HG02610 (cell line): ENCODE data around the gene CROCC2.

ENCODE experiments used
- ATAC-seq: cut with Tn5 transposase; IDR thresholded peaks from one replicate; pipeline ENCODE4 v1.9.1; 2021; ENCODE audit warnings: mild to moderate bottlenecking, moderate library complexity; ENCODE audit not compliant: unreplicated experiment

Gene CROCC2

DNA sequence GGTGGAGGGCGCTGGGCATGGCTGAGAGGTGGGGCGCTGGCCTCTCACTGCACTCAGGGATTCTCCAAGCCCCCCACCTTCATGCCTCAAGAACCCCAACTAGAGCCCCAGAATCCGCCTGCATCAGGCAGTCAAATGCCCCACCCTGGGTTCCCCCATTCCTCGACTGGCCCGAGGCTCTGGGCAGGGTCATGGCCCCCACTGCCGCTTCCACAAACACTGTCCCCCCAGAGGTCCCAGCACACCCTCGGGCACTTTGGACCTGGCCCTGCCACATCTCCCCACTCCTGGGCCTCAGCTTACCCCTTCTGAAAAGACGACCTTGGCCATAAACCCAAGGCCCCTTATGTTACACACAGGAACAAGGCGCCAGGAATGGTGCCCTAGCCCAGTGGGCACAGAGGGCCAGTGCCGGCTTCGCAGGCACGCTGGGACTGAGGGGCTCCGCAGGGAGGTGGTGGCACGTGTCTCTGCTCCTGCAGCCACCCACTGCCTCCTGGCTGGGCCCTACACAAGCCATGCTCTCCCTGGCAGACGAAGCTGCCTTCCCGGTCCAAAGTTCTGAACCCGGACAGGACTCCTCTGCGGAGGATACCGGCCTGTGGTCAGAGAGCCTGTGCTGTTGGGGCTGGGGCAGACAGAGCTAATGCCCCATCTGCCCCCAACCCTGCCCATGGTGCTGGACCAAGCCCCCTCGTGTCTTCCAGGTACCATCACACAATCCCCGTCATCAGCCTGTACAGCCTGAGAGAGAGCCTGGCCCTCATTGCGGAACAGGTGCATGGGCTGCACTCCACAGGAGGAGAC, 30.7 kb upstream of the CROCC2 start:
- no peak for ATAC-seq

DNA sequence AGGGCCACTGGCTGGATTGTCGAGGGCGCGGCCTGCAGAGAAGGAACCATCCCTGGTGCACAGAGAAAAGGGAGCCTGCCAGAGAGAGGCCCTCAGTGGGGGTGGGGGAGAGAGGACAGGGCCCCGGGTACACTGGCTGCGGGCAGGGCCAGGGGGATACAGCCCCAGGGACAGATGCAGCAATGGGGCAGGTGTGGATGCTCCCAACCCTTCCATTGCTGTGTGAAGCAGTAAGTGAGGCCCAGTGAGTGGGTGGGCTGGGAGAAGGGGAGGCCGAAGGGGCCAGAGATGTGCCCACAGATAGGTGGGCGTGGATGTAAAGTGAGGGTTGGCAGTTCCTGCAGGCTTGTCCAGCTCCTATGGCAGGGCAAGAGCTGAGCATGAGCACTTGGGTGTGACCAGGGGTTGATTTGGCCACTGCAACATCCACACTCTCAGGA, 30.1 kb upstream of the CROCC2 start:
- no peak for ATAC-seq

DNA sequence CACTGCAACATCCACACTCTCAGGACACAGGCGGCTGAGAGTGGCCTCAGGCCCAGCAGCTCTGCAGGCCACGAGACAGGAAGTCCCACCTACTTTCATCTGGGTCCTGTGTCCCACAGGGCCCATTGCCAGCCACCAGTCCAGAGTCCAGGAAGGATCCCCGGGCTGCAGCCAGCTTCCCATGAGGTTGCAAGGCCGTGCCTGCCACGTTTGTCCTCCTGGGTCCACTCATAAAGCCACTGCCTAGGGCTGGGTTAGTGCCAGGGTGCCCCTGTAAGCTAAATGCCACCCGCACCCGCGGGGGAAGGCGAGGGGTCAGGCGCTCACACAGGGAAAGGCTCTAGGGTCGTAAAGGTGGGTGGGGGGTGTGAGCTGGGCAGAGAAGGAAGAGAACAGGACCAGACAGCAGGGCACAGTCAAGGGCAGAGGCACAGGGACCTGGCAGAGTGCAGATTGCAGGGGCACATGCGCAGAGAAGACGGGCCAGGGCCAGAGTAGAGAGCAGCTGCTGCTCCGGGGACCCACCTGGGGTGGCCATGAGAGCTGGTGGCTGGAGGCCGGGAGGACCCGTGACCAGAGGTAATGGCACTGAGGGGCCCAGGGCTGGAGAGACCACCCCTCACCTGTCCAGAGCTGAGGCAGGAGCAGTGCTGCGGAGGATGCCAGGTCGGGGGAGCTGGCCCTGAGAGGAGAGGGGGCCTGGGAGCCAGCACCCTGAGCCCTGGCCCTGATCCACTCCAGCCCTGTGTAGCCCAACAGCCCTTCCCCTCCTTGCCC, 29.5 kb upstream of the CROCC2 start:
- no peak for ATAC-seq

GRCh38 chr2:240877460-240878340, 28.4 kb upstream of the CROCC2 start:
- no peak for ATAC-seq

DNA sequence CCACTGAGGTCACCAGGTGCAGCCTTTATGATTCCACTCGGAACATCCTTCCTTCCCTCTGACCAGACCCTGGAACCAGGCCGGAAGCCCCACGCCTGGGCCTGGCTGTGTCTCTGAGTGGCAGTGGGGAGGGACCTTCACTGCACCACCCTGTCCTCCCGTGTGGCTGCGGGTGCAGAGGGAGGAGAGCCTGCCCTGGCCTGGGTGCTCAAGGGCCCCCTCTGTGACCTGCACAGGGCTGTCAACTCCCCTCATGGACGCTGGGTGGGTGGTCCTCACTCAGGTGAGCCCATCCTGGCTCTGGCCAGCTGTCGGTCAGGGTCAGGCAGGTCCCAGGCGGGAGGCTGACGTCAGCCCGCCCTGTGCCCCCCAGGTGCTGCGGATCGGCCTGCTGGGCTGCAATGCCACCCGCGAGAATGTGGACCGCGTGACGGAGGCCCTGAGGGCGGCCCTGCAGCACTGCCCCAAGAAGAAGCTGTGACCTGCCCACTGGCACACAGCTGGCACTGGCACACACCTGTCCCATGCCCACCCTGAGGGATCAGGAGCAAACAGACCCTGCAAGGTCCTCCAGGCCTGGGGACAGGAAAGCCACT, 27.7 kb upstream of the CROCC2 start:
- ATAC-seq: no peak

DNA sequence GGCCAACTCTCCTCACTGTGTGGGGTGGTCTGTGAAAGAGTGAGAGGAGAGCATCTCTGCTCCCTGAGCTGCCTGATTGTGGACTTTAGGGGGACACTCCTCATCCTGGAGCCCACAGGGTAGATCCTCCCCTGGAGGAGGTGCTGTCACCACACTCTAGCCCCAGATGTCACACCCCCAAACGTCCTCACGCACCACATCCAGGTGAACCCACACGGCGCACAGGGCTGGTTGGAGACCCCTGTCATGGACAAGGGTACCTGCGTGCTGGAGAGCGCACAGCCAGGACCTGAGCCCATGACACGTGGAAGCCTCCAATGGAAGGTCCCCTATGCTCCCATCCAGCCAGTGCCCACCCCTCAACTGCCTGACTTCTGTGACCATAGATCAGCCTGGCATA, 27.0 kb upstream of the CROCC2 start:
- ATAC-seq: no peak

DNA sequence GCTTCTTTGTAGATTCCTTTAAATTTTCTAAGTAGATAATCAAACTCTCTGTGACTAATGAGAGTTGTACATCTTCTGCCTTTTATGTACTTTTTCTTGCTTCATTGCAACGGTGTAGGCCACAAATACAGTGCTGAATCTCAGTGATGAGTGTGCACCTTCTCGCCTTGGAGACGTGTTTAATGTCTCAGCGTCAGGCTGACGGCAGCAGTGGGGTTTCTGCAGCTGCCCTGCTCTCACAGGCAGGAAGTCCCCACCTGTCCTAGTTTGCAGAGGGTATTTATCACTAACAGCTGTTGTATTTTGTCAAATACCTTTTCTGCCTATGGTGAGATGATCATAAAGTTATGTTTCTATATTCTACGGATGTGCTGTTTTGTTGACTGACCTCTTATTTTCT, 24.2 kb upstream of the CROCC2 start:
- ATAC-seq: no peak

GRCh38 chr2:240884221-240884620, 21.9 kb upstream of the CROCC2 start:
- ATAC-seq: no peak

DNA sequence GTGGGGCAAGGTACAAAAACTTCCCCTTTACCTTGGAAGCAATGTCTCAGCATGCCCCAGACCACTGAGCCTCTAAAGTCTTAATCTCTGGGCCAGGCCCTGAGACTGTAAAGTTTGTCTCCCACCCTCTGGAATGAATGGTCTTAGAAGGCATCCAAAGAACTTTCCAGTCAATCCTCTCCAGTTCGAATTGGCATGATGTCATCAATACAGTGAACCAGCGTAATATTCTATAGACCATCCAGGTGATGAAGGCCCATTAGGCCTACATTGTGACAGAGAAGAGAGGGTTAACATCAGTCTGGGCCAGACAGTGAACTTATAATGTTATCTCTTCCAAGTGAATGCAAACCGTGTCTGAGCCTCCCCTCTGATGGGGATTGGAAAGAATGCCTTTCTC, 21.4 kb upstream of the CROCC2 start:
- ATAC-seq: no peak

DNA sequence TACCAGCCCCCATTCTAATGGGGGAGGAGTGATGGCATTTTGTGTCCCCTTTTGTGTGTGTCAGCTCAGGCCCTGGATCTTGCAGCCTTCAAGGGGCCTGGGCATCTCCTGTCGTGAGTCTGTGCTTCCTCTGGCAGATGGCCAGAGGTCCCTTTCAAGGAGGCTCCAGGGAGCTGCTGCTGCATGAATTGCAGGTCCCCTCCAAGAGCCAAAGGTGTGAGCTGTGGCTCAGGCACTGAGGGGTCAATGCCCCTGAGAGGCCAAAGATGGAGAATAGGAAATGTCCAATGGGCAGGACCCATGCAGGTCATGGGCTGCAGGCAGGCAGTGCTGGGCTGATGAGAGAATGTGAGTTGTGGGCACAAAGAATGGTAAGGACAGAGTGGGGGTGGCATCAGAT, 20.6 kb upstream of the CROCC2 start:
- ATAC-seq: no peak

- no peak for ATAC-seq
Observed at GRCh38 chr2:240886023-240886565, 20.0 kb upstream of the CROCC2 start.

DNA sequence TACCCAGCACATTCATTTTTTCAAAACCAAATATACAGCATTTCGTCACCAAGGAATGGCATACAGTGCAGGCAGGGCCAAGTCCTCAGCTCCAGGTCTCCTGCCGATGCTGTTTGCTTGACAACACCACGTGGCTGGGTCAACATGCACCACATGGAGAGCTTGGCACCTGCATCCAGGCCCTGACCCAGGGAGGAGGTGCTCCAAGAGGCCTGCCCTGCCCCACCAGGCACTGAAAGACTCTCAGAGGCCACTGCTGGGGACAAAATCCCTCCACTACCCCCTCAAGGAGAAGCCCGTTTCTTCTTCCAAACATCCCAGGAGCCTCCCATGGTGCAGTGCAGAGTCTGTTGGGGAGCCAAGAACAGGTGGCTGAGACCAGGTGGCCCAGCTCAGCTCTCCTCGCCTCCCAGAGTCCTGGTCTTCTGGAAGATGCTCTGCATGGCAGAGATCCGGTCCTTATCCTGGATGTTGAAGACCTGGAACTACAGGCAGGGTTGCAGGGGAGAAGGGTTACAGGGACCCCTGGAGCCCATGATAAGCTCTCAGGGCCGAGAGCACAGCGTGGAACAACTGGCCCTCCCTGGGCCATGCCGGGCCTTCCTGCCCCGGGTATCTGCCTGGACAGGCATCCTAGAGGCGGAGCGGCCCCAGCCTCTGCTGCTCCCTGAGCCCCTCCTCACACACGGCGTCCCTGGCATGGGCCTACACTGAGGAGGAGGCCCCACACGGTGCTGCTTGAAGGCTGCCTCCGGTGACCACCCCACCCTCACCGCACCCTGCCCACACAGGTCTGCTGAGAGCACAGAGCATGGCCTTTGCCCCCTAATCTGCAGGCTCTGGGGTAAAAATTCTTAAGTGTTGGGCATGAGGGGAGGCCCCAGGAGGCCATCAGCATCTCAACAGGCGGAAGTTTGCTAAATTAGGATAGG, 19.2 kb upstream of the CROCC2 start:
- ATAC-seq: no peak

- no peak for ATAC-seq
Observed at GRCh38 chr2:240887631-240888030, 18.5 kb upstream of the CROCC2 start.

DNA sequence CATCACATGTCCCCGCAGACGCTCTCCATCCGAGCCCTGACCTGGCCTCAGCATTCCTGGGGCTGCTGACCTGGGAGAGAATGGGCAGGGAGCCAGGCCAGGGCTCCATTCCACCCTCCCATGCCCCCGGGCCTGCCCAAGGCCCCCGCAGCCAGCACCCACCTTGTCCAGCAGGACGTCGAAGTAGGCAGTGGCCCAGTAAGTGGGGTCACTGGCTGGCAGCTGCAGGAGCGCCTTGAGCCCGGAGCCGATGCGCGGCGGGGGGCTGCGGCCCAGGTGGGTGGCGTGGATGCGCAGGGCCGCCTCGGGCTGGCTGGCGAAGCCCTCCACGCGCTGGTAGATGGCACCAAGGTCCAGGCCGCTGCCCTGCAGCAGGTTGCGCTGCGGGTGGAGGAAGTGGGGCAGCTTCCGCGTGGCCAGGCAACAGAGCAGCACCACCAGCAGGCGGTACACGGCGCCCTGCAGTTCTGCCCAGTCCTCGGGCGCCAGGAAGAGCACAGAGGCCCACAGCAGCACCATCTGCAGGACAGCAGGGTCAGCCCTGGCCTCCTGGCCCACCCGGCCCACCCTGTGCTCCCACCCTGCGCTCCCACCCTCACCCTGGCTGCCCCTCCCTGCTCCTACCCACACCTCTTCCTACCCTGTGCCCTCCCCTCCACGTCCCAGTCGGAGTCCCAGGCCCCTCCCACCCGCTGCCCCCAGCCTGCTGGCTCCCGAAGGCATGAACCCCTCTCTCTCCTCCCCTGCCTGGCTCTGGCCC, 17.8 kb upstream of the CROCC2 start:
- no peak for ATAC-seq

- no peak for ATAC-seq
Observed at GRCh38 chr2:240888890-240889573, 17.1 kb upstream of the CROCC2 start.

DNA sequence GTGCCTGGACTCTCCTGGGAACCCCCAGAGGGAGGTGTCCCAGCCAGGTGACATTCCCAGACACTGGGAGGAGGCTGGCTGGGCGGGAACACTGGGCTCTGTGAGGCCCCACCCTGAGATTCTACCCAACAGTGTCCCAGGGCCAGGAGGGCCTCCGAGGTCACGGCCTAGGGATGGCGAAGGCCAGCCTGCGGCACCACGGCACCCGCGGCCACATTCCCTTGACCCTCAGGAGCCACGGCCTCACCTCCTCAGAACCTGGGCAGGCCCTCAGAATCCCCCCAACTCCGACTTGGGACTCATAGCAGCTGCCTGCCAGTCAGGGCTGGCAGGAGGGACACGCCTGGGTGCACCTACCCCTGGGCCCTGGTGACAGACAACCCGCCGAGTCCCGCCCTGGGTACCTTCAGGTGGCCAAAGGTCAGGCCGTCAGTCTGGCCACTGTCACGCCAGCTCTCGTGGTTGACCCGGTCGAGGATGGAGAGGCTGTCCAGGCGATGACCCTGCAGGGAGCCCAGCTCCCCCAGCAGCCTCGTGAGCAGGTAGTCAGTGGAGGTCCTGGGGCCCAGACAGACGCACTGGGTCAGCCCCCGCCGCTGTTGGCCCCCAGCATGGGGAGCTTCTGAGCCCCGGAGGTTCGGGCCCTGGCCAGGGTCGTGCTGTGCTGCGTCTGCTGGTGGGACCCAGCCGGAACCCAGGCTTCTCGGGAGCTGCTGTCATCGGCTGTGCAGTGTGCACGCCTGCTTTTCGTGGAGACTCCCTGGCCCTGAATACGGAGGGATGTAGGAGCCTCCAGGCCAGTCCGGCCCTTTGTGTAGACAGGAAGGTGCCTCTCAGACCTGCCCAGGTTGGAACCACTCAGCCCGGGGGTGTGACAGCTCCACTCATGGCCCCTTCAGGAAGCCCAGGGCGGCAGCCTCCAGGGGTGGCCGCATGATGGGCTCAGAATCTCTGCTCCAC, 16.3 kb upstream of the CROCC2 start:
- no peak for ATAC-seq

DNA sequence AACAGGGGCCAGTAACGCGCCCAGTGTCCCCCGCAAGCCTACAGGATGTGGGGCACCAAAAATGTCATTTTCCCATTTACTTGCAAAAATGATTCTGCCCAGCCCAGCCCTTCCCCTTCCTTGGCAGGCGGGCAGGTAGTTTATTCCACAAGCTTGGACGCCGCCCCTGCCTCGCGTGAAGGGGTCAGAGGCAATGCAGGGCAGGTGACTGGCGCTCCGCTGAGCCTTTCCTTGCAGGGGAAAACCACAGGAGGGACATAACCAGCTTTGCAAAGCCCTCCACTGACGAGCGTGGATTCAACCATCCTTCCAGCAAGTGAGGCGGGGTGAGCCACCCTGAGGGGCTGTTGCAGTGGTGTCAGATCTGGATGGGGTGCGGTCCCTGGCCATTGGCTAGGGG, 15.4 kb upstream of the CROCC2 start:
- ATAC-seq: no peak
